MM.1S (cell line): ENCODE results near the gene NPR3.

Experiments
- DNase-seq: peaks from one replicate; pipeline ENCODE4 v3.0.0-alpha.2; 2015
- H2AFZ ChIP-seq: fragments of 300-600 bp; sonication (generic); 2 replicates; pipeline ENCODE4 v1.6.0; 2016; ENCODE audit warnings: antibody characterized with exemption, low read length
- H3F3A ChIP-seq: fragments of 300-600 bp; sonication (generic); 2 replicates; pipeline ENCODE4 v1.6.1; 2016; ENCODE audit warnings: mild to moderate bottlenecking, antibody characterized with exemption, low read length, moderate library complexity, mixed read lengths; ENCODE audit not compliant: insufficient read depth
- H3K27ac ChIP-seq: fragments of 300-600 bp; sonication (generic); 2 replicates; pipeline ENCODE4 v1.5.1; 2016; ENCODE audit warnings: mild to moderate bottlenecking, low read length
- H3K27me3 ChIP-seq: fragments of 300-600 bp; sonication (generic); replicated peaks from 2 replicates; pipeline ENCODE4 v1.6.0; 2016; ENCODE audit warnings: low read length; ENCODE audit not compliant: insufficient read depth
- H3K36me3 ChIP-seq: fragments of 300-600 bp; sonication (generic); replicated peaks from 2 replicates; pipeline ENCODE4 v1.6.1; 2016; ENCODE audit warnings: mild to moderate bottlenecking, low read length, mixed read lengths; ENCODE audit not compliant: insufficient read depth
- H3K4me1 ChIP-seq: fragments of 300-600 bp; sonication (generic); 2 replicates; pipeline ENCODE4 v1.6.1; 2016; ENCODE audit warnings: low read length, mixed read lengths
- H3K4me2 ChIP-seq: fragments of 300-600 bp; sonication (generic); 2 replicates; pipeline ENCODE4 v1.6.0; 2016; ENCODE audit warnings: low read depth, low read length
- H3K4me3 ChIP-seq: fragments of 300-600 bp; sonication (generic); 2 replicates; pipeline ENCODE4 v1.5.1; 2016; ENCODE audit warnings: low read length, mixed read lengths
- H3K79me2 ChIP-seq: fragments of 300-600 bp; sonication (generic); 2 replicates; pipeline ENCODE4 v1.6.1; 2016; ENCODE audit warnings: mixed run types, low read length, mixed read lengths
- H3K9ac ChIP-seq: fragments of 300-600 bp; sonication (generic); 2 replicates; pipeline ENCODE4 v1.6.1; 2016; ENCODE audit warnings: low read length, mixed read lengths
- H3K9me2 ChIP-seq: fragments of 300-600 bp; sonication (generic); replicated peaks from 2 replicates; pipeline ENCODE4 v1.6.1; 2016; ENCODE audit warnings: mild to moderate bottlenecking, low read length, mixed read lengths; ENCODE audit not compliant: insufficient read depth
- H3K9me3 ChIP-seq: fragments of 300-600 bp; sonication (generic); replicated peaks from 2 replicates; pipeline ENCODE4 v1.6.1; 2016; ENCODE audit warnings: mild to moderate bottlenecking, low read length, mixed read lengths; ENCODE audit not compliant: insufficient read depth
- H4K20me1 ChIP-seq: fragments of 300-600 bp; sonication (generic); 2 replicates; pipeline ENCODE4 v1.6.1; 2016; ENCODE audit warnings: mild to moderate bottlenecking, low read length, moderate library complexity, mixed read lengths; ENCODE audit not compliant: insufficient read depth
- CTCF ChIP-seq: fragments of 300-600 bp; sonication (generic); IDR thresholded peaks from 2 replicates; pipeline ENCODE4 v1.5.1; 2016; ENCODE audit warnings: antibody characterized with exemption, low read length, mixed read lengths
- EZH2 ChIP-seq: fragments of 300-600 bp; sonication (generic); optimal IDR thresholded peaks from 2 replicates; pipeline ENCODE3; 2017; ENCODE audit warnings: low read depth, mild to moderate bottlenecking, antibody characterized with exemption, low read length, mixed read lengths
- EZH2phosphoT487 ChIP-seq: fragments of 300-600 bp; sonication (generic); IDR thresholded peaks from 2 replicates; pipeline ENCODE4 v1.6.1; 2018; ENCODE audit warnings: antibody characterized with exemption, low read length

The NPR3 gene

GRCh38 chr5:32808783-32809182 is 97.7 kb downstream of the NPR3 start:
- H3K27me3 ChIP-seq, result no peaks in the 10 kb centered on the region
- no peaks in the 10 kb centered on the region for H3K4me1 ChIP-seq
- TF ChIP-seq EZH2phosphoT487 (no peak), CTCF (no peak), EZH2 (no peak)
- no peak overlapping the region for H3K27ac ChIP-seq
- DNase-seq, result no peak
- no peak overlapping the region for H3K4me3 ChIP-seq
- H2AFZ ChIP-seq, result no peak overlapping the region
- H3K9ac ChIP-seq, result no peak overlapping the region
- no peaks in the 10 kb centered on the region for H3F3A ChIP-seq
- no peaks in the 10 kb centered on the region for H3K9me3 ChIP-seq
- H3K79me2 ChIP-seq, result no peaks in the 10 kb centered on the region
- no peak overlapping the region for H3K4me2 ChIP-seq
- no peaks in the 10 kb centered on the region for H3K9me2 ChIP-seq
- no peaks in the 10 kb centered on the region for H3K36me3 ChIP-seq
- no peaks in the 10 kb centered on the region for H4K20me1 ChIP-seq

DNA sequence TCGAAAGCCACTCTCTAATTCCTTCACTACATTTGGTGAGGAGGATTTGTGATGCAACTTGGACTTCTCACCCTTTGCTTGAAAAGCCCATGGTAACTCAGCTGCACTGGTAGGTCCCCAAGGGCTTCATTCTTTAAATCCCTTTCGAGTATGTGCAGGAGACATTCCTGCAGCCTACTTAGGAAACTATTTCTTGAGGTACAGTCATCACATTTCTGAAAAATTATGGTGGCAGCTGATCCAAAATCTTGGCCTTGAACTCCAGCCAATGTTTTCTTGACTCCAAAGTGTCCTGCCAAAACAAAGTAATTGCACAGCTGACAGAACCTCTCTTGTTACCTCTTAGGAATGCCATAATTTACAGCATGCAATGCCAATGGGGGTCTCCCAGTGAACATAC is 99.7 kb downstream of the NPR3 start:
- no peak overlapping the region for H3K27ac ChIP-seq
- H3K79me2 ChIP-seq, result no peaks in the 10 kb centered on the region
- no peaks in the 10 kb centered on the region for H3F3A ChIP-seq
- no peaks in the 10 kb centered on the region for H3K9me3 ChIP-seq
- H3K4me1 ChIP-seq, result no peaks in the 10 kb centered on the region
- TF ChIP-seq EZH2, result no peak
- no peak for TF ChIP-seq EZH2phosphoT487
- TF ChIP-seq CTCF, result no peak
- H2AFZ ChIP-seq, result no peak overlapping the region
- H3K9me2 ChIP-seq, result no peaks in the 10 kb centered on the region
- no peak overlapping the region for H3K9ac ChIP-seq
- no peaks in the 10 kb centered on the region for H3K36me3 ChIP-seq
- no peaks in the 10 kb centered on the region for H4K20me1 ChIP-seq
- no peak overlapping the region for H3K4me3 ChIP-seq
- no peaks in the 10 kb centered on the region for H3K27me3 ChIP-seq
- no peak overlapping the region for H3K4me2 ChIP-seq
- no peak for DNase-seq

GRCh38 chr5:32812399-32812798 is 101.3 kb downstream of the NPR3 start:
- H3K27me3 ChIP-seq, result no peaks in the 10 kb centered on the region
- H3K27ac ChIP-seq, result no peak overlapping the region
- H3K9me2 ChIP-seq, result no peaks in the 10 kb centered on the region
- H3K4me1 ChIP-seq, result no peaks in the 10 kb centered on the region
- no peaks in the 10 kb centered on the region for H3K79me2 ChIP-seq
- H4K20me1 ChIP-seq, result no peaks in the 10 kb centered on the region
- TF ChIP-seq CTCF (no peak), EZH2phosphoT487 (no peak), EZH2 (no peak)
- no peaks in the 10 kb centered on the region for H3K9me3 ChIP-seq
- H3K9ac ChIP-seq, result no peak overlapping the region
- no peak for DNase-seq
- H3K36me3 ChIP-seq, result no peaks in the 10 kb centered on the region
- H2AFZ ChIP-seq, result no peak overlapping the region
- no peaks in the 10 kb centered on the region for H3F3A ChIP-seq
- no peak overlapping the region for H3K4me2 ChIP-seq
- no peak overlapping the region for H3K4me3 ChIP-seq
